ENCODE measurements around the gene RANBP1. TPM values are rescaled to one million over a fixed set of nuclear protein-coding genes. Genes with fewer than 3 reads are reported as not detected.
A peak's percentile ranks its signal among the peaks of the same experiment; 100 is the strongest.
"Not testable (repeated sequence)": the region's sequence is repeated elsewhere in the genome, so short reads cannot be mapped to it uniquely, and the experiment has no call there.

The RANBP1 gene
- polyA plus RNA-seq (2013, experiment 1 of 2; ENCODE audit: insufficient read length): 180 TPM
- polyA plus RNA-seq (2013, experiment 2 of 2; ENCODE audit: insufficient read length): 183 TPM

GRCh38 chr22:20115691-20116375 is at the start of gene RANBP1:
RANBP1 (plus strand) TSS chr22:20116104; CDS start chr22:20116185, 81 bp downstream.
- DNase-seq: no peak

GRCh38 chr22:20066617-20067383 is 49.1 kb upstream of the RANBP1 start:
- DNase-seq: no peak

- not testable (repeated sequence) for DNase-seq
Measured at GRCh38 chr22:20067384-20067682, 48.6 kb upstream of the RANBP1 start.

GRCh38 chr22:20068640-20069039 is 47.3 kb upstream of the RANBP1 start:
- DNase-seq: no peak

- no peak for DNase-seq
Measured at GRCh38 chr22:20069331-20070042, 46.4 kb upstream of the RANBP1 start.

- DNase-seq: no peak
Measured at GRCh38 chr22:20071524-20071972, 44.4 kb upstream of the RANBP1 start.

GRCh38 chr22:20076627-20077172 is 39.2 kb upstream of the RANBP1 start:
- no peak for DNase-seq

- DNase-seq: peak; percentile 97
Measured at GRCh38 chr22:20079745-20080444, 36.0 kb upstream of the RANBP1 start, which contains the start of gene DGCR8. DGCR8 (plus strand) TSS chr22:20080241; CDS start chr22:20085964, 5,723 bp downstream.

GRCh38 chr22:20080445-20080775 is 35.5 kb upstream of the RANBP1 start:
- DNase-seq: peak; percentile 58

- DNase-seq: peak; percentile 44
Measured at GRCh38 chr22:20080776-20081654, 34.9 kb upstream of the RANBP1 start.

- DNase-seq: no peak
Measured at GRCh38 chr22:20083157-20083890, 32.6 kb upstream of the RANBP1 start.

GRCh38 chr22:20083891-20084546 is 31.9 kb upstream of the RANBP1 start:
- no peak for DNase-seq

GRCh38 chr22:20084547-20085413 is 31.1 kb upstream of the RANBP1 start:
- DNase-seq: no peak

- no peak for DNase-seq
Measured at GRCh38 chr22:20085651-20086050, 30.3 kb upstream of the RANBP1 start.

GRCh38 chr22:20086101-20086599 is 29.8 kb upstream of the RANBP1 start:
- no peak for DNase-seq

- no peak for DNase-seq
Measured at GRCh38 chr22:20086763-20087162, 29.1 kb upstream of the RANBP1 start.

GRCh38 chr22:20087319-20088262 is 28.3 kb upstream of the RANBP1 start:
- no peak for DNase-seq

GRCh38 chr22:20088263-20088648 is 27.6 kb upstream of the RANBP1 start:
- no peak for DNase-seq
